Retinal pigment epithelial cell (primary cell): Measurements from ENCODE around the gene GABRG3.

ENCODE experiments used
- DNase-seq: peaks from one replicate; pipeline ENCODE4 v3.0.0-alpha.2; 2010; ENCODE audit warnings: low read depth
- H3K4me3 ChIP-seq: 2 replicates; pipeline ENCODE4 v1.5.1; 2011; ENCODE audit warnings: mild to moderate bottlenecking, low read length, control low read depth, moderate library complexity
- CTCF ChIP-seq: conservative IDR thresholded peaks from 2 replicates; pipeline ENCODE4 v1.5.1; 2011; ENCODE audit warnings: low read depth, low read length, control low read depth, inconsistent platforms

GABRG3 gene

GRCh38 chr15:27500206-27500605 is 529.2 kb downstream of the GABRG3 start:
- no peak overlapping the region for H3K4me3 ChIP-seq
- no peak for DNase-seq
- TF ChIP-seq CTCF = no peak

- TF ChIP-seq CTCF = no peak
- DNase-seq = no peak
- H3K4me3 ChIP-seq = no peak overlapping the region
Observed at GRCh38 chr15:27506752-27507151, 535.8 kb downstream of the GABRG3 start.

GRCh38 chr15:27509014-27509413 is 538.0 kb downstream of the GABRG3 start:
- no peak for DNase-seq
- no peak overlapping the region for H3K4me3 ChIP-seq
- TF ChIP-seq CTCF = no peak

DNA sequence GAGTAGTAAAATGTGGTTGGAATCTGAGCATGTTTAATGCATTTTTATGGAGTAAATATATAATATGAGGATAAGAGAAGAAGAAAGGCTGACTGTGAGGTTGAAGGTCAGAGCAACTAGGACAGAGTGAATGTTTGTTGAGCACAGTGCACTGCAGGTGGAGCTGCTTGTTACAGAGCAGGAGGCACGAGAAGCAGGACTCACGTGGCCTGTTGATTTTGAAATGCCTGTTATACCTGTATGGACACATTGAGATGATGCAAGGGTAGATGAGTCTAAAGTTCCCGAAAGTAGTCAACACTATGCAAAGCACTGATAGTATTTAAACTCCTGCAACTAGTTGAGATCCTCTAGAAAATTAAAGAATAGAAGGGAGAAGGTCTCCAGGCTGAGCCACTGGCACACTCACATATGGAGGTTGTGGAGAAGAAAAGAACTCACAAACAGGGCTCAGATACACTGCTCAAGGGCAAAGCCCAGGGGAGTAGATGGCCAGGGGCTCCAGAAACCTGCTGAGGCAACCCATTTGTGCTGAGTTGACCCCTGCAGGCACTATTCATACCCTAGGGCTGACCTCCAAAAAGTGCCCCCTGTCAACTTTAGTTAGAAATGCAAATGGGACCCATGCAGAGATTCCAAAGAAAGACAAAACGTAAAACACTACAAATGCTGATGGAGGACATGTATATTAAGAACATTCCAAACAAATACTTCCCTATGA is 541.5 kb downstream of the GABRG3 start:
- DNase-seq = no peak
- H3K4me3 ChIP-seq = no peak overlapping the region
- no peak for TF ChIP-seq CTCF

DNA sequence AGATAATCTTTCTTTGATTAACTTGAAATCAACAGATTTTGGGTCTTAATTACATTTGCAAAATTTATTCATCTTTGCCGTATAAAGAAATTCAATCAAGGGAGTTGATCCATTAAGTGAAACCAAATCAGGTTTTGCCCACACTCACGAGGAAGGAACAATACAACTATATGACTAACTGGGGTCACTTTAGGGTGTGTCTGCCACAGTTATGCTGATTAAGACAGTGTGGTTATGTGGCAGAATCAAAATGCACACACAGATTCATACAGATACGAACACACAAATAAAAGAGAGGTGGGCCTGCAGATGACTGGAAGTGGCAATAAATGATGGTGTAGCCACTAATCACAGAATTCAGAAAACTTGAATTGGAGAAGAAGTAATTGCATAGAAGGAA is 543.5 kb downstream of the GABRG3 start:
- no peak for DNase-seq
- no peak for TF ChIP-seq CTCF
- H3K4me3 ChIP-seq = no peak overlapping the region

DNA sequence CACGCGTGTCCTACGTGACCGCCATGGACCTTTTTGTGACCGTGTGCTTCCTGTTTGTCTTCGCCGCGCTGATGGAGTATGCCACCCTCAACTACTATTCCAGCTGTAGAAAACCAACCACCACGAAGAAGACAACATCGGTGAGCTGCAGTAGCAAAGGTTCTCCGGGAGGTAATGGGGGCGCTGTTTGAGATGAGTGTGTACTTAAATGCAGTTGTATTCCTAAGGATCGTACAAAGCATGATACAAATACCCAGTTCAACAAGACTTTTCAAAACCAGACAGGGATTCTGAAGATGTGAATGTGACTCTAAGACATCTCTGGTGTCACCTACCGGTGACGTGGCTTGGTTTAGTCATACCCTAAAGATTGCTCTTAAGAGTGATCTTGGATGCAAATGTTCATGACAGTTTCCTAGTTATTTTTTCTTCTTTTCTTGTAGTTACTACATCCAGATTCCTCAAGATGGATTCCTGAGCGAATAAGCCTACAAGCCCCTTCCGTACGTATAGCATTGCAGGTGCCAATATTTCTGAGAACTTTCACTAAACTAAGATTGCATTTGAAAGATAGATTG is 556.6 kb downstream of the GABRG3 start:
- DNase-seq = no peak
- TF ChIP-seq CTCF = no peak
- no peak overlapping the region for H3K4me3 ChIP-seq

DNA sequence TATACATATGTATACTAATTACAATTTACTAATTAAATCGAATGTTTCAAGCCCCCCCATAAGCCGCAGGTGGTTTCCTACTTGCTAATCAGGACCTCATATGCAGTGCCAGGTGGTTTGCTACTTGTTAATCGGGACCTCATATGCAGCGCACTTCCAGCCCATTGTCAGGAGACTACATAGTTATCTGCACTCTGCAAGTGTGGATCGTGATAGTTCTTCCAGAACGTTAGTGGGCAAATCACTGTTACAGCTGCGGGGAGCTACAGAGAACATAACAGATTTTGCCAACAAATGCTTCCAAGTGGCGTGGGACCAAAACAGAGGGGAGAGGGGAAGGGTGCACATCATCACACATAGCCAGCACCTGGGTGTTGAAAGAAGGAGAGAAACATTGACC is 558.4 kb downstream of the GABRG3 start:
- no peak overlapping the region for H3K4me3 ChIP-seq
- no peak for DNase-seq
- no peak for TF ChIP-seq CTCF
